ENCODE results near the gene KNDC1. TPM values are rescaled to one million over a fixed set of nuclear protein-coding genes. Genes with fewer than 3 reads are reported as not detected.

Gene KNDC1
- total and polyA plus RNA-seq, 2 donors (not counting 3 experiments of a cell fraction or from before 2014, with no cell fraction given): not detected

DNA sequence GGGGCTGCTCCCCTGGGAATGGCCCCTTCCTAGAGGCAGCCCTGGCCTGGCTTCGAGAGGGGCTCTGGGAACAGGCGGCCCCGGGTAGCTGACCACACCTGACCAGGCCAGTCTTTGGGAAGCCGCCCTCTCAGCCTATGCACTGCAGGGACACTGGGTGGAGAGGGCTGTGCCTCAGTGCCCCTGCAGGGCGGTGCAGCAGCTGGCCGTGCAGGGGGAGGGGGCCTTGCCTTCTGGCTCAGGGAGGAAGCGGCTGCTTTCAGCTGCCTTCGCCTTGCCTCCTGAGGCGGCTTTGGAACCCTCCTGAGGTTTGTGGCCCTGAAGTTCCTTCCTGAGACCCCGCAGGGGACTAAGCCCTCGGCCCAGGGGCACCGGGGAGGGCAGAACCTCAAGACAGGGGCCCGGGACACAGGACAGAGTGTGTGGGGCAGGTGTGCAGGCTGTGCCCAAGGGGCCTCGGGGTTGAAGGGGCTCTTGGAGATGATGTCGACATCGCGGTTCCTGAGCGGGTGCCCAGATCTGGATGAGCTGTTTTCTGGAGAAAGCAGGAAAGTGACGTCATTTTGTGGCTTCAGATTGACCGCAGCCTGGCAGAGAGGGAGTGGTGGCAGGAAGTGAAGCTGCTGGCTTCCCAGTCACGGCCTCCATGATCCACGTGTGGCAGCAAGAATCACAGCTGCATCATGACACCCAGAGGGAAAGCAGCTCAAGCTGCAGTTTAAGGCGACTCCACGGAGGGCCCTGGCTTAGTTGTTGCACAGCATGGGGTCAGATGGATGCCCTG is 99.0 kb downstream of the KNDC1 start:
- no TSS peak for BruUV-seq (replicated peaks)
- peak overlapping the region; percentile 10 for H2AFZ ChIP-seq (ENCODE audit: low read depth, low read length)
- no peak overlapping the region for H3K27ac ChIP-seq (ENCODE audit: insufficient read depth, low read depth, low read length)
- H4K20me1 ChIP-seq (replicated peaks; ENCODE audit: control insufficient read depth, extremely low read depth, insufficient read depth, low read length): no peaks in the 10 kb centered on the region
- H3K4me1 ChIP-seq (ENCODE audit: control insufficient read depth, extremely low read depth, insufficient read depth, low read length): peaks cover 26% of the 10 kb centered on the region
- H3K9me1 ChIP-seq (replicated peaks; ENCODE audit: control insufficient read depth, extremely low read depth, insufficient read depth, low read length): no peaks in the 10 kb centered on the region
- peak; percentile 80 for TF ChIP-seq POLR2AphosphoS5 (IDR thresholded peaks at IDR 0.05; ENCODE audit: insufficient read depth, low read depth, low read length)
- no peak for TF ChIP-seq EZH2 (IDR thresholded peaks at IDR 0.05; ENCODE audit: borderline replicate concordance, low read depth, low read length, severe bottlenecking)
- TF ChIP-seq JUN (IDR thresholded peaks at IDR 0.05; ENCODE audit: borderline replicate concordance, insufficient read depth, insufficient read length, low read depth): peak; percentile 95
- TF ChIP-seq POLR2A (IDR thresholded peaks at IDR 0.05; ENCODE audit: low read depth, low read length): no peak
- TF ChIP-seq, protein P1, sequence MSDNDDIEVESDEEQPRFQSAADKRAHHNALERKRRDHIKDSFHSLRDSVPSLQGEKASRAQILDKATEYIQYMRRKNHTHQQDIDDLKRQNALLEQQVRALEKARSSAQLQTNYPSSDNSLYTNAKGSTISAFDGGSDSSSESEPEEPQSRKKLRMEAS (IDR thresholded peaks at IDR 0.05; ENCODE audit: insufficient read depth, insufficient read length): peak; percentile 75
- peak; percentile 94 for TF ChIP-seq FOS (IDR thresholded peaks at IDR 0.05; ENCODE audit: borderline replicate concordance, insufficient read depth, low read length)
- peak; percentile 76 for TF ChIP-seq MYC (IDR thresholded peaks at IDR 0.05; ENCODE audit: low read depth, low read length)
- dilution Hi-C loops (cut with MboI; ENCODE audit: extremely low pct_ligation_motif_present, low sequenced_read_pairs): no loop called here
- H3K79me2 ChIP-seq (ENCODE audit: control insufficient read depth, insufficient read depth, low read length): no peaks in the 10 kb centered on the region
- ChIA-PET POLR2A (no interaction called here), CTCF (interaction anchor here (1.0 to 2.4 kb wide), 5 partner anchors 13 to 604 kb away, joined by 3 to 10 read pairs (median 5); no protein-coding TSS in a partner anchor)
- H3K9ac ChIP-seq (replicated peaks; ENCODE audit: extremely low read depth, insufficient read depth, low read length): no peak overlapping the region
- no peaks in the 10 kb centered on the region for H3K36me3 ChIP-seq (ENCODE audit: control insufficient read depth in 2 of 2, extremely low read depth in 1 of 2, insufficient read depth in 2 of 2, low read length in 2 of 2)
- H3K9me3 ChIP-seq (replicated peaks; ENCODE audit: control insufficient read depth, insufficient read depth, low read length): no peaks in the 10 kb centered on the region
- H3K27me3 ChIP-seq (ENCODE audit: control insufficient read depth in 2 of 2, insufficient read depth in 2 of 2, low read length in 2 of 2): peaks cover 0 to 4% of the 10 kb centered on the region in 2 experiments
- no peak overlapping the region for H3K4me2 ChIP-seq (ENCODE audit: insufficient read depth, low read length)
- intact Hi-C loops (cut with micrococcal nuclease): loop anchor here (1.0 kb wide), 2 partner anchors 34 to 48 kb away; no protein-coding TSS in a partner anchor
- FAIRE-seq: peak; percentile 97
- H3K4me3 ChIP-seq (replicated peaks in 1 of 3; ENCODE audit: insufficient read depth in 1 of 3, low read depth in 1 of 3, low read length in 3 of 3): no peak overlapping the region
- peak; percentile 83 for DNase-seq (ENCODE audit: low read depth, low spot score)
